Testis (tissue), 3 donors: Measurements from ENCODE around the gene DNAAF1. TPM values are rescaled to one million over a fixed set of nuclear protein-coding genes. Genes with fewer than 3 reads are reported as not detected.

Experiments used
- DNase-seq: peaks from one replicate; pipeline ENCODE4 v3.0.0-alpha.2; 2019
- H3K27ac ChIP-seq, 2 donors: fragments of 200-600 bp; sonication (generic); one replicate each; pipeline ENCODE4 v1.5.1; 2019
- H3K27me3 ChIP-seq: fragments of 200-600 bp; sonication (generic); one replicate; pipeline ENCODE4 v1.5.1; 2019
- H3K36me3 ChIP-seq: fragments of 200-600 bp; sonication (generic); one replicate; pipeline ENCODE4 v1.5.1; 2017; ENCODE audit warnings: low read depth; ENCODE audit errors: missing control alignments
- H3K4me1 ChIP-seq: fragments of 200-600 bp; sonication (generic); one replicate; pipeline ENCODE4 v1.5.1; 2019
- H3K4me3 ChIP-seq, 2 donors: fragments of 200-600 bp; sonication (generic); one replicate each; pipeline ENCODE4 v1.5.1; 2017 to 2019
- H3K9me3 ChIP-seq: fragments of 200-600 bp; sonication (generic); one replicate; pipeline ENCODE4 v1.5.1; 2017
- CTCF ChIP-seq, 3 experiments: fragments of 450-650 bp in 2 of 3; fragments of 200-600 bp in 1 of 3; sonication (generic) in 1 of 3; IDR thresholded peaks; one replicate each; pipeline ENCODE4 v1.5.1; 2016 to 2019; ENCODE audit warnings: antibody characterized with exemption in 3 of 3, mild to moderate bottlenecking in 2 of 3, moderate library complexity in 1 of 3
- POLR2A ChIP-seq: fragments of 450-650 bp; IDR thresholded peaks from one replicate; pipeline ENCODE4 v1.6.1; 2017; ENCODE audit warnings: antibody characterized with exemption, mild to moderate bottlenecking, moderate library complexity
- WGBS, 2 donors: methylation state at CpG; one replicate each; pipeline ENCODE4 v1.1.5; 2018; 5-methylcytosine and 5-hydroxymethylcytosine counted together
- intact Hi-C: fragments of 100-400 bp; cut with DNase I; formaldehyde crosslinking; loops from one replicate; pipeline ENCODE4 v1.15.1; 2023; ENCODE audit warnings: low total_unique reads
- polyA plus RNA-seq: library from polyadenylated mRNA; stranded (reverse); fragments of 350-450 nt; fragmentation: Illumina TruSeq; extraction: RNeasy Lipid Tissue Mini Kit (QIAGEN cat#74804); gene quantifications from one replicate; pipeline ENCODE4 v1.2.3, GENCODE V29; 2014; ENCODE audit warnings: low read depth, low replicate concordance; ENCODE audit not compliant: insufficient read depth
- total RNA-seq, 2 donors: library from RNA; depleted of rRNA; stranded (reverse); fragments of >200 nt; gene quantifications; one replicate each; pipeline ENCODE4 v1.2.3, GENCODE V29; 2016

DNAAF1 gene
- total and polyA plus RNA-seq, 3 donors from 2014 or later = 50.9 to 161 (median 89.4) TPM

GRCh38 chr16:84136331-84137125 is 8.6 kb upstream of the DNAAF1 start:
- Histone ChIP-seq H3K4me3 (no peak overlapping the region), H3K36me3 (no peaks in the 10 kb centered on the region), H3K27ac (no peak overlapping the region), H3K9me3 (no peaks in the 10 kb centered on the region), H3K4me1 (peaks cover 6% of the 10 kb centered on the region), H3K27me3 (no peaks in the 10 kb centered on the region)
- TF ChIP-seq POLR2A = no peak
- no peak for TF ChIP-seq CTCF (IDR thresholded peaks at IDR 0.05)
- no peak for DNase-seq
- WGBS, 2 donors = 89 to 93% methylated on average over 11 of the region's 11 CpGs
- intact Hi-C loops = no loop called here

DNA sequence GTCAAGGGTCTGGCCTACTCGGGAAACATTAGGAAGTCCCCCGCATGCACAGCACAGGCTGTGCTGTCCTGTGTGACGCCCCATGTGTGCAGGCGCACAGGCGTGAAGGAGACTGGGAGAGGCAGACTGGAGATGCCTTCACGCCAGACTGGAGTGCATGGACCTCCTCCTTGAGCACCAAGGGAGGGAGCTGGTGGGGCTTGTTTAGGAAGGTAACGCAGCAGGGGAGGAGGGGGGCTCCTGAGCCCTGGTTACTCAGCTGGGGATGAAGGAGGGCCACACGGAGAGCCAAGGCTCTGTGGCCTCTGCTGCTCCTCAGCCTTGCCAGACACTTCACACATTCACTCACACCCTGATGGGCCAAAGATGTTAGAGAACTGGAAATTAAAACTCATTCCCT is 7.8 kb upstream of the DNAAF1 start:
- no peak overlapping the region for H3K4me3 ChIP-seq
- H3K27ac ChIP-seq = no peak overlapping the region
- no peaks in the 10 kb centered on the region for H3K27me3 ChIP-seq
- 92 to 93% methylated on average over 8 of the region's 8 CpGs for WGBS, 2 donors
- no peaks in the 10 kb centered on the region for H3K36me3 ChIP-seq
- peaks cover 6% of the 10 kb centered on the region for H3K4me1 ChIP-seq
- TF ChIP-seq POLR2A (no peak), CTCF (IDR thresholded peaks at IDR 0.05) (no peak)
- no peak for DNase-seq
- no peaks in the 10 kb centered on the region for H3K9me3 ChIP-seq
- intact Hi-C loops = no loop called here

DNA sequence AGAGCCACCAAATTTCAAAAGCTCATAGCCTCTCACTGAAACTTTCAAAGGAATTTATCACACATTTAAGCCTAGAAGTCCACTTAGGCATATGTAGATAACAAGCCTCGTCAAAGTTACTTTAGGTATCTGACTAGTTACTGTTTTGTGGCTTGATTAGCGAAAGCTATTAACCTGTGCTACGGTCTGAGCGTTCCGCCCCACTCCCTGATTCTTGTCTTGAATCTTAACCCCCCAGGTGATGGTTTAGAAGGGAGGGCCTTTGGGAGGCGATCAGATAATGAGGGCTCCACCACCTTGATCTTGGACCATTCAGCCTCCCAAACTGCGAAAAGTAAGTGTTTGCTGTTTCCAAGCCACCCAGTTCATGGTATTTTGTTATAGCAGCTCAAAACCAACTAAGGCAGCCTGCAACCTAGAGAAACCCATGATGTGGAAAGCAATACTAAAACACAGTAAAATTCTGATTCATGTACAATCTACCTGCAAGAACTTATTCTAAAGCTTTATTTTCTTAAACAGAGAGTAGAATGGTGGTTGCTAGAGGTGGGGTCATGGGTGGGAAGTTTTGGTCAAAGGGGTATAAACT is 7.2 kb upstream of the DNAAF1 start:
- Histone ChIP-seq H3K27me3 (no peaks in the 10 kb centered on the region), H3K27ac (no peak overlapping the region), H3K4me1 (peaks cover 6% of the 10 kb centered on the region), H3K4me3 (no peak overlapping the region), H3K9me3 (no peaks in the 10 kb centered on the region), H3K36me3 (no peaks in the 10 kb centered on the region)
- 83 to 93% methylated on average over 7 of the region's 7 CpGs for WGBS, 2 donors
- no peak for DNase-seq
- intact Hi-C loops = no loop called here
- TF ChIP-seq CTCF (IDR thresholded peaks at IDR 0.05) (no peak), POLR2A (no peak)

DNA sequence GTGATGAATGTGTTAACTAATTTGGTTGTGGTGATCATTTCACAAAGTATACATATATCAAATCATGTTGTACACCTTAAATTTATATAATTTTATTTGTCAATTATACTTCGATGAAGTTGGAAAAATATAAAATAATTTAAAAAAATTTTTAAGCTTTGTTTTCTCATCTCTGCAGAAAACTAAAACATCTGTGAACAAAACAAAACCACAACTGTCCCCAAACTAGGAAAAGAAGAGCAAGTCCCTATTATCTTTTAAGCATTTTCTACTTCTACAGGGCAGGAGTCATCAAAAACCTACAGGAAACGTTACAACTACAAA is 6.6 kb upstream of the DNAAF1 start:
- WGBS, 2 donors = 56 to 60% methylated on average over 2 of the region's 2 CpGs
- H3K27ac ChIP-seq = no peak overlapping the region
- H3K4me1 ChIP-seq = peaks cover 6% of the 10 kb centered on the region
- intact Hi-C loops = no loop called here
- no peaks in the 10 kb centered on the region for H3K36me3 ChIP-seq
- DNase-seq = no peak
- no peaks in the 10 kb centered on the region for H3K9me3 ChIP-seq
- no peak overlapping the region for H3K4me3 ChIP-seq
- TF ChIP-seq CTCF (IDR thresholded peaks at IDR 0.05) (no peak), POLR2A (no peak)
- no peaks in the 10 kb centered on the region for H3K27me3 ChIP-seq
